Hematopoietic multipotent progenitor cell treated with erythropoietin and hydrocortisone succinate and interleukin-3 and kit ligand, for 6 days (in vitro differentiated cells): ENCODE data around the gene ALG14.

ENCODE experiments used
- DNase-seq: peaks from one replicate; pipeline ENCODE4 v3.0.0-alpha.2; 2015

ALG14 gene

GRCh38 chr1:94926126-94926914, 146.4 kb downstream of the ALG14 start:
- peak; percentile 50 for DNase-seq

DNA sequence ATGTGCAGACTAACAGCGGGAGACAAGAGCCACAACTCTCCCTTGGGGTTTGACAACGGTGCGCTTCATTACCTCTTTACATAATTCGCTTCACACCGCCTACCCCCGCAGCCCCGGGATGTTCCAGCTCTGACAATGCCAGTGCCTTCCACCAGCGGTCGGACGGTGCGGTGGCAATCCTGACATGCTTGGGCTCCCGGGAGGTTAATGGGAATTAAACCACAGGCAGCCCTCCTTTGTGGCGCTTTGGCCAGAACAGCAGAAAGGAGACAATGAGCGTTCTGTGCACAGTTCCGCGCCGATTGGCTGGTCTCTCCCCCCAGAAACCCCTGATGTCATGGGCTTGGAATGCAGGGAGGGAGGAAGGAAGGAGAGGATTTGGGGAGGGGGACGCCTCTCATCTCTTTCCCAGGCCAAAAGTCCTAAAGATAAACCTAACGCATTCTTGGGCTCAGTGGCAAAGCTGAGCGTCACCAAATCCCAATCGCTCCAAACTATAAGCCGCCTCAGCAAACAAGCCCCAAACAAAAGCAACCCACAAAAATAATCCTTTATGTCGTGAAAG, 147.1 kb downstream of the ALG14 start:
- peak; percentile 19 for DNase-seq

DNA sequence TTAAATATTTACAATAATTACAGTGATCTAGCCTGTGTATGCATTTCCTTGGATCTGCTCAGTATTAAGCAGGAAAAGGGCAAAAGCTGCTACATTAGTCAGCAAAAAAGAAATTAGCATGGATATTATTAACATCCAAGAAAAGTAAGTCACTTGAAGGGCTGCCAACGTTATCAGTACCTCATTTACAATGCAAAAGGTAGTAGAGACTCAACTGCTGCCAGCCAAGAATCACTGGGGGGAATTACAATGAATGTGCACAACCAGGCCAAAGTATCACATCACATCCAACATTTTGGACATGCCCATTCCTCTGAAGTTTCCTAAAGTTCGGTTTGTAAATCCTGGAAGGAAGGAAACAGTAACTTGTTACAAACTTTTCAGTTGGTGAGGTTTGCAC, 147.7 kb downstream of the ALG14 start:
- DNase-seq: peak; percentile 32
